Heart left ventricle (tissue), 13 donors: Measurements from ENCODE around the gene PGM2.

Source experiments
- POLR2A ChIP-seq, 2 donors: fragments of 450-650 bp; IDR thresholded peaks; one replicate each; pipeline ENCODE4 v1.6.1; 2017; ENCODE audit warnings: antibody characterized with exemption in 2 of 2, mild to moderate bottlenecking in 2 of 2, moderate library complexity in 2 of 2
- TF ChIP-seq, protein P1 (sequence below), 12 donors: fragments of 200-600 bp; sonication (generic) in 4 of 12; IDR thresholded peaks; one replicate each; pipeline versions ENCODE4 v1.5.0 to v1.8.0; 2018 to 2022; ENCODE audit warnings: antibody characterized with exemption in 12 of 12, mild to moderate bottlenecking in 5 of 12
- donor health status: ischemic (EF 13 %, LVEDD 7.1; RV severe dilation, severe dysfunction).
- donor health status: DM: no; HTN: yes; CAD: no.
- donor health status: DM: no; HTN: no; CAD: no.
- donor health status: ischemic (EF 25% LVEDD 6.9; RV normal size, moderate dysfunction).
- donor health status: ischemic (EF 25% LVEDD 5.7; RV mildly dilated, moderate dysfunction).
- donor health status: ischemic (EF 35%, LVEDD 5.7; RV mildly dilated, moderate dysfunction).
- donor health status: nonischemic (EF 11% LVEDD 7.7; RV severe dilation, severe dysfunction).
- donor health status: DM: yes; HTN: yes; CAD: no.
- donor health status: PGD.
- donor health status: ischemic (EF 29% LVEDD 5.4; RV normal size, mild dysfunction).
- donor health status: nonischemic (EF 23%, LVEDD 6.1; RV moderate dilation, normal function).

DNA sequence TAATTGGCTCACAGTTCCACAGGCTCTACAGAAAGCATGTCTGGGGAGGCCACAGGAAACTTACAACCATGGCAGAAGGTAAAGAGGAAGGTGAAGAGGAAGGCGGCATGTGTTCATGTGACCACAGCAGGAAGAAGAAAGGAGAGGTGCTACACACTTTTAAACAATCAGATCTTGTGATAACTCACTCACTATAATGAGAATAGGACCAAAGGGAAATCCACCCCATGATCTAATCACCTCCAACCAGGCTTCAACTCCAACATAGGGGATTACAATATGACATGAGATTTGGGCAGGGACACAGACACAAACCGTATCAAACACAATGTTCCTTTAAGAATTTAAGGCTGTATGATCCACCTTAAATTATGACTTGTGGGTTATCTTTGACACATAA, 10.5 kb upstream of the PGM2 start:
- TF ChIP-seq POLR2A (IDR thresholded peaks at IDR 0.05): no peak
- TF ChIP-seq, protein P1, sequence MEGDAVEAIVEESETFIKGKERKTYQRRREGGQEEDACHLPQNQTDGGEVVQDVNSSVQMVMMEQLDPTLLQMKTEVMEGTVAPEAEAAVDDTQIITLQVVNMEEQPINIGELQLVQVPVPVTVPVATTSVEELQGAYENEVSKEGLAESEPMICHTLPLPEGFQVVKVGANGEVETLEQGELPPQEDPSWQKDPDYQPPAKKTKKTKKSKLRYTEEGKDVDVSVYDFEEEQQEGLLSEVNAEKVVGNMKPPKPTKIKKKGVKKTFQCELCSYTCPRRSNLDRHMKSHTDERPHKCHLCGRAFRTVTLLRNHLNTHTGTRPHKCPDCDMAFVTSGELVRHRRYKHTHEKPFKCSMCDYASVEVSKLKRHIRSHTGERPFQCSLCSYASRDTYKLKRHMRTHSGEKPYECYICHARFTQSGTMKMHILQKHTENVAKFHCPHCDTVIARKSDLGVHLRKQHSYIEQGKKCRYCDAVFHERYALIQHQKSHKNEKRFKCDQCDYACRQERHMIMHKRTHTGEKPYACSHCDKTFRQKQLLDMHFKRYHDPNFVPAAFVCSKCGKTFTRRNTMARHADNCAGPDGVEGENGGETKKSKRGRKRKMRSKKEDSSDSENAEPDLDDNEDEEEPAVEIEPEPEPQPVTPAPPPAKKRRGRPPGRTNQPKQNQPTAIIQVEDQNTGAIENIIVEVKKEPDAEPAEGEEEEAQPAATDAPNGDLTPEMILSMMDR (IDR thresholded peaks at IDR 0.05): no peak
